ENCODE results near the gene ZNF385C. TPM values are rescaled to one million over a fixed set of nuclear protein-coding genes. Genes with fewer than 3 reads are reported as not detected.

Gene ZNF385C
- total and polyA plus RNA-seq, 9 donors = 2.8 to 10.0 (median 7.6) TPM

DNA sequence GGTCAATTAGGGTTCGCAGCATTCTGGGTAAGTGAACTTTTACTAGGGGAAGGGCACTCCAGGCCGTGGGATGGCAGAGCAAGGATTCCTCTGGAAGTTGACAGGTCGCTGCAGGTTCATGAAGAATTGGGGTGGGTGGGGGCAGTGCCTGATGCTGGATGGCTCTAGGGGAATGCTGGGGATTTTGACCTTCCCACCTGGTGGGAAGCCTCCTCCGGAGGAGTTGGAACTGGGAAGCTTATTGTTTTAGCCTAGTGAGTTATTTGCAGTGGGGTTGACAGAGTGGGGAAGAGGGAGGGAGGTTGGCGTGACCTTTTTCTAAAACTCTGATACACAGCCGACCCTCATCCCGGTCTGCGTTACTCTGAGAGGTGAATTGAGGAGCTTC lies 47.3 kb downstream of the ZNF385C start:
- DNase-seq = no peak
- H3K36me3 ChIP-seq (ENCODE audit: control insufficient read depth, insufficient read depth, low read length) = no peaks in the 10 kb centered on the region
- peaks cover 18% of the 10 kb centered on the region for H3K4me1 ChIP-seq (ENCODE audit: control insufficient read depth, insufficient read depth, low read length)
- H3K27me3 ChIP-seq (ENCODE audit: control insufficient read depth, insufficient read depth, low read length) = peaks cover 34% of the 10 kb centered on the region
- 32% methylated on average over 4 of the region's 8 CpGs for WGBS (ENCODE audit: insufficient coverage)
- peak overlapping the region; percentile 27 for H3K4me3 ChIP-seq (ENCODE audit: low read length)
- H3K9me3 ChIP-seq (replicated peaks; ENCODE audit: control insufficient read depth, low read depth, low read length) = no peaks in the 10 kb centered on the region
- H3K27ac ChIP-seq (ENCODE audit: low read length) = no peak overlapping the region

DNA sequence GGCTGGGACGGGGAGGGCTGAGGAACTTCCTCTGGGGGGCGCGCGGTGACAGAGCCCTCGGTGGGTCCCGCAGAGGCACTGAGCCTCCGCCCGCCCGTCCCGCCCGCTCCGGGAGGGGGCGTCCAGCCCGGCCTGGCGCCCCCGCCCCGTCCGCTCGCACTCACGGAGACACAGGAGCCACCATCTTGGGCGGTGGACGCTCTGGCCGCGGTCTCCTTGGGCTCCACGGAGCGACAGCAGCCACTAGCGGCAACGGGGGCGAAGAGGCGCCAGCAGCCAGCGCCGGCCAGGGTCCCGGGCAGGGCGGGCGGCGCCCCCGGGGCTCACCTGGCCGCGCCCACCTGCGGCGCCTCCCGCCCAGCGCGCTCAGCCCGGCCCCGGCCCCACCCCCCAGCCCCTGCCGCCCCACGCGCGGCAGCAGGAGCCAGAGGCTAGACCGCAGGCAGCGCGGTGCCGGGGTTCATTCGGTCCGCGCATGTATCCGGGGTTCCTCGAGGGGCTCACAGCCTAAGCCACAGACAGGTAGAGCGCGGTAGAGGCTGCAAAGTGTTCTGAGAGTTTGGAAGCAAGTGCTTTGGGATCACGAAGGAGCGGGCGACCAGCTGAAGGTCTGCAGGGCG lies 47.8 kb downstream of the ZNF385C start, which contains the start of gene C17orf113:
C17orf113 (minus strand) TSS at position 209 of the 620 bp plus-strand sequence. CDS start 7,225 bp downstream, outside the sequence.
- Histone ChIP-seq H3K36me3 (ENCODE audit: control insufficient read depth, insufficient read depth, low read length) (no peaks in the 10 kb centered on the region), H3K27me3 (ENCODE audit: control insufficient read depth, insufficient read depth, low read length) (peaks cover 32% of the 10 kb centered on the region), H3K27ac (ENCODE audit: low read length) (no peak within 1 kb of the TSS), H3K9me3 (replicated peaks; ENCODE audit: control insufficient read depth, low read depth, low read length) (no peaks in the 10 kb centered on the region), H3K4me3 (ENCODE audit: low read length) (peak within 1 kb of the TSS; percentile 70), H3K4me1 (ENCODE audit: control insufficient read depth, insufficient read depth, low read length) (peaks cover 18% of the 10 kb centered on the region)
- under 1% methylated on average over 60 of the region's 65 CpGs for WGBS (ENCODE audit: insufficient coverage)
- DNase-seq = peak; percentile 73

DNA sequence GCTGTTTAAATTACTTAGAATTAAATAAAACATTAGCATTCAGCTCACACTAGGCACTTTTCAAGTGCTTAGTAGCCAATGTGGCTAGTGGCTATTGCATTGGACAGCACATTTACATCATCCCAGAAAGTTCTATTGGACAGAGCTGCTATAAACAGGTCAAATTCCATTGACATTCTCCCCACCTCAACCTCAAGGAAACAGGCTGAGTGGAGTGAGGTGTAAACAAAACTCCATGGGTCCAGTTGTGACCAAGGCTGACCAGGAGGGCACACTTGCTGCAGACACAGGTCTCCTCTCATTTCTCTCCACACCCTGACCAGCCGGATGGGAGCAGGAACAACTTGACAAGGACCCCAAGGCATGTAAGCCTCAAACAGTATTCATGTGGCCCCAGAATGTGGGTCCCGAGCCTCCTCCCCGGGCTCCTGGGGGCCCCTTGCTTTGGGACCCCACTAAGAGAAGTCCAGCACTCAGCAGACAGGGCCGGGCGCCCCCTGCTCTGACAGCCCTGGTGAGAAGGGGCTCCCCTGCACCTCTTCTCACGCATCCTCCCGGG lies 48.4 kb downstream of the ZNF385C start:
- Histone ChIP-seq H3K4me3 (ENCODE audit: low read length) (peak overlapping the region; percentile 70), H3K9me3 (replicated peaks; ENCODE audit: control insufficient read depth, low read depth, low read length) (no peaks in the 10 kb centered on the region), H3K27me3 (ENCODE audit: control insufficient read depth, insufficient read depth, low read length) (peaks cover 26% of the 10 kb centered on the region), H3K4me1 (ENCODE audit: control insufficient read depth, insufficient read depth, low read length) (peaks cover 18% of the 10 kb centered on the region), H3K36me3 (ENCODE audit: control insufficient read depth, insufficient read depth, low read length) (no peaks in the 10 kb centered on the region), H3K27ac (ENCODE audit: low read length) (no peak overlapping the region)
- no peak for DNase-seq
- 0% methylated on average over 6 of the region's 7 CpGs for WGBS (ENCODE audit: insufficient coverage)

DNA sequence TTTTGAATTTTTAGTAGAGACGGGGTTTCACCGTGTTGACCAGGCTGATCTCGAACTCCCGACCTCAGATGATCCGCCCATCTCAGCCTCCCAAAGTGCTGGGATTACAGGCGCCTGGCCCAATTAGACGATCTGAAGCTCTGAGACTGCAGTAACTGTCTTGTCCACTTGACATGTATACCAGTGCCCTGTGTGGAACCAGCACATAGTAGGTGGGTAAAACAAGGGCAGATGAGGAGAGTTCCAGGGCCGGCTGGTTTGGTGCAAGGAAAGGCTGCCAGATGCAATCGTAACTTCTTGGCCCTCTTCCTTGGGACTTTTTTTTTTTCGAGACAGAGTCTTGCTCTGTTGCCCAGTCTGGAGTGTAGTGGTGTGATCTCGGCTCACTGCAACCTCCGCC lies 50.9 kb downstream of the ZNF385C start:
- H3K4me3 ChIP-seq (ENCODE audit: low read length) = no peak overlapping the region
- peaks cover 8% of the 10 kb centered on the region for H3K27me3 ChIP-seq (ENCODE audit: control insufficient read depth, insufficient read depth, low read length)
- no peak overlapping the region for H3K27ac ChIP-seq (ENCODE audit: low read length)
- peaks cover 7% of the 10 kb centered on the region for H3K36me3 ChIP-seq (ENCODE audit: control insufficient read depth, insufficient read depth, low read length)
- H3K4me1 ChIP-seq (ENCODE audit: control insufficient read depth, insufficient read depth, low read length) = peaks cover 12% of the 10 kb centered on the region
- no peaks in the 10 kb centered on the region for H3K9me3 ChIP-seq (replicated peaks; ENCODE audit: control insufficient read depth, low read depth, low read length)
- WGBS (ENCODE audit: insufficient coverage) = 94% methylated on average over 7 of the region's 12 CpGs
- DNase-seq = no peak

DNA sequence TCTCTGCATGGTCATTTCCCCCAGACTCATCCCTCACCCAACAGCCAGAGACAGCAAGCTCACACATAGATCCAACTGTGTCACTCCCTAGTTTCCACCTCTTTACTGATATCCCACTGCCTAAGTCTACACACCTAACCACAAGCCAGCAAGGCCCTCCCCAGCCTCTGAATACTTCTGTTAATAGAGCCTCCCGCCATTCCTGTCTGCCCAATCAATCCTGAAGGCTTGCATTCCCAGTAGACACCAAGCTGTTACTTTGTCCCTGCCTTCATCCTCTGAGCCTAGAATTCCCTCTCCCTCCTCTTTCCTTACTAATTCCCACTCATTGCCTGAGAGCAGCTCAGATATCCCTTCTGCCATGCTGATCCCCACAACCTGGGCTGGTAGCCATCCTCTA lies 52.6 kb downstream of the ZNF385C start:
- 67% methylated on average over 1 of the region's 1 CpG for WGBS (ENCODE audit: insufficient coverage)
- Histone ChIP-seq H3K27ac (ENCODE audit: low read length) (no peak overlapping the region), H3K27me3 (ENCODE audit: control insufficient read depth, insufficient read depth, low read length) (no peaks in the 10 kb centered on the region), H3K4me3 (ENCODE audit: low read length) (no peak overlapping the region), H3K9me3 (replicated peaks; ENCODE audit: control insufficient read depth, low read depth, low read length) (no peaks in the 10 kb centered on the region), H3K4me1 (ENCODE audit: control insufficient read depth, insufficient read depth, low read length) (peaks cover 9% of the 10 kb centered on the region), H3K36me3 (ENCODE audit: control insufficient read depth, insufficient read depth, low read length) (peaks cover 8% of the 10 kb centered on the region)
- DNase-seq = no peak

DNA sequence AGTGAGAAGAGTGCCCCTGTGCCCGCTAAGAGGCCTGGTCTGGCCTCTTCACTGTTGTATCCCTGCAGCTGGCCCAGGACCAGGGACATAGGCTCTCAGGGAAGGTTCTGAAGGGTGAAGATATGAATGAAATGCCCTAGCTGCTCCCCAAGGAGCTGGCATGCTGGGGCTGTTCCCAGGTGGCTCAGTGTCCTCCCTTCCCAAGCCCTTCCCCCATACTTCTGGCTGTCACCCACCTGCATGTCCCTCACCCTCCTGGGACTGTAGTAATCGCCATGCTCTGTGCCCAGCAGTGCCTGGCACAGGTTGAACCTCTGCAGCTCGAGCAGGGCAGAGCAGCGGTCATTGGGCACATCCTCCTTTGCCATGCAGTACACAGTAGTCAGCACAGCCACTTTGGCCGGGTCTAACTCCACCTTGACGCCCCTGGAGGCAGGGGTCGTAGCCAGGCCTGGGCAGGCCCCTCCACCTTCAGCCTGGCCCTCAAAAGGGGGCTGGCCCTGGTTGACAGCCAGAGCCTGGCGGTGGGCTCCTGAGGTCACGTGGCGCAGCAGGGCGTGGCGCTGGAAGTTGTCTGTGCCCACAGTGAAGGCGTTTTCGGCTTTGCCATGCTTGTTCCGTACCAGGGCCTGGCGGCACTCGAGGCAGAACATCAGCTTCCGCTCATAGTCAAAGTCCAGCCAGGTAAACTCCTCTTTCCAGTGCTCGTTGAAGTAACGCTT lies 55.5 kb downstream of the ZNF385C start:
- Histone ChIP-seq H3K9me3 (replicated peaks; ENCODE audit: control insufficient read depth, low read depth, low read length) (no peaks in the 10 kb centered on the region), H3K4me3 (ENCODE audit: low read length) (no peak overlapping the region), H3K27me3 (ENCODE audit: control insufficient read depth, insufficient read depth, low read length) (no peaks in the 10 kb centered on the region), H3K27ac (ENCODE audit: low read length) (no peak overlapping the region), H3K36me3 (ENCODE audit: control insufficient read depth, insufficient read depth, low read length) (peaks cover 8% of the 10 kb centered on the region), H3K4me1 (ENCODE audit: control insufficient read depth, insufficient read depth, low read length) (no peaks in the 10 kb centered on the region)
- DNase-seq = no peak
- 89% methylated on average over 18 of the region's 20 CpGs for WGBS (ENCODE audit: insufficient coverage)

DNA sequence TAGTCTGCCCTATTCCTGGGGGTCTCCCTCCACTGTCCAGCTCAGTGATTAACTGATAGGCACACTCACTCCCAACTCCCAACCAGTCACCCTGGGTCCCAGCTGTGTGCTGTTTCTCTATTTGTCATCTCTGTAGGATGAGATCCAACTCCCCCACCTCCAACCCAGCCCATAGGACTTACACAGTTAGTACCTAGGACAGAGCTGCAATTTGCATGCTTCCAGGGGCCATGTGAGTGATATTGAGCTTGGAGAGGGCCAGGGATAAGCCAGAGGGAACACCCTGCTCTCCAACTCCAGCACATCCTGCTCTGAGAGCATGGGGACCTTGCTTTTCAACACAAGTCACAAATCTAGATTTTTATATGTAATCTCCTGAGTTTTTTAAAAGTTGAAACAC lies 56.7 kb downstream of the ZNF385C start:
- no peak for DNase-seq
- Histone ChIP-seq H3K9me3 (replicated peaks; ENCODE audit: control insufficient read depth, low read depth, low read length) (no peaks in the 10 kb centered on the region), H3K27ac (ENCODE audit: low read length) (no peak overlapping the region), H3K36me3 (ENCODE audit: control insufficient read depth, insufficient read depth, low read length) (peaks cover 8% of the 10 kb centered on the region), H3K4me1 (ENCODE audit: control insufficient read depth, insufficient read depth, low read length) (no peaks in the 10 kb centered on the region), H3K27me3 (ENCODE audit: control insufficient read depth, insufficient read depth, low read length) (no peaks in the 10 kb centered on the region), H3K4me3 (ENCODE audit: low read length) (no peak overlapping the region)

DNA sequence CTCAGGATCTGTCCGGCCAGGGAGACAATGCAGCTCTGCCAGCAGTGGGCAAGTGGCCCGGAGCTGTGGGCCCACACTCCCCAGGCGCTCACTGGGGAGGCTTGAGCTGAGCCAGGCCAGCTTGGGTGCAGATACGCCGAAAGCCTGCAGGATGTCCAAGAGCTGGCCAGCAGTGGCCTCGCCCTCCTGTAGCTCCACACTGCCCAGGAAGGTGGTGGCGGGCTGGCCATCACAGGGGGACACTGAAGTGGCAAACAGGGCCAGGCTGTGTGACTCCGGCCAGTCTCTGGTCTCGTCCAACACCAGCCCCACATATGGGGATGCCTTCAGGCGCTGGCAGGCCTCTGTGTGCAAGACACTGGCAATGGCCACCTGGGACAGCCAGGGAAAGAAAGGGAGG lies 57.5 kb downstream of the ZNF385C start:
- H3K4me1 ChIP-seq (ENCODE audit: control insufficient read depth, insufficient read depth, low read length) = no peaks in the 10 kb centered on the region
- H3K27ac ChIP-seq (ENCODE audit: low read length) = no peak overlapping the region
- no peak for DNase-seq
- H3K9me3 ChIP-seq (replicated peaks; ENCODE audit: control insufficient read depth, low read depth, low read length) = no peaks in the 10 kb centered on the region
- WGBS (ENCODE audit: insufficient coverage) = 89% methylated on average over 10 of the region's 10 CpGs
- H3K36me3 ChIP-seq (ENCODE audit: control insufficient read depth, insufficient read depth, low read length) = peaks cover 8% of the 10 kb centered on the region
- H3K27me3 ChIP-seq (ENCODE audit: control insufficient read depth, insufficient read depth, low read length) = no peaks in the 10 kb centered on the region
- no peak overlapping the region for H3K4me3 ChIP-seq (ENCODE audit: low read length)

DNA sequence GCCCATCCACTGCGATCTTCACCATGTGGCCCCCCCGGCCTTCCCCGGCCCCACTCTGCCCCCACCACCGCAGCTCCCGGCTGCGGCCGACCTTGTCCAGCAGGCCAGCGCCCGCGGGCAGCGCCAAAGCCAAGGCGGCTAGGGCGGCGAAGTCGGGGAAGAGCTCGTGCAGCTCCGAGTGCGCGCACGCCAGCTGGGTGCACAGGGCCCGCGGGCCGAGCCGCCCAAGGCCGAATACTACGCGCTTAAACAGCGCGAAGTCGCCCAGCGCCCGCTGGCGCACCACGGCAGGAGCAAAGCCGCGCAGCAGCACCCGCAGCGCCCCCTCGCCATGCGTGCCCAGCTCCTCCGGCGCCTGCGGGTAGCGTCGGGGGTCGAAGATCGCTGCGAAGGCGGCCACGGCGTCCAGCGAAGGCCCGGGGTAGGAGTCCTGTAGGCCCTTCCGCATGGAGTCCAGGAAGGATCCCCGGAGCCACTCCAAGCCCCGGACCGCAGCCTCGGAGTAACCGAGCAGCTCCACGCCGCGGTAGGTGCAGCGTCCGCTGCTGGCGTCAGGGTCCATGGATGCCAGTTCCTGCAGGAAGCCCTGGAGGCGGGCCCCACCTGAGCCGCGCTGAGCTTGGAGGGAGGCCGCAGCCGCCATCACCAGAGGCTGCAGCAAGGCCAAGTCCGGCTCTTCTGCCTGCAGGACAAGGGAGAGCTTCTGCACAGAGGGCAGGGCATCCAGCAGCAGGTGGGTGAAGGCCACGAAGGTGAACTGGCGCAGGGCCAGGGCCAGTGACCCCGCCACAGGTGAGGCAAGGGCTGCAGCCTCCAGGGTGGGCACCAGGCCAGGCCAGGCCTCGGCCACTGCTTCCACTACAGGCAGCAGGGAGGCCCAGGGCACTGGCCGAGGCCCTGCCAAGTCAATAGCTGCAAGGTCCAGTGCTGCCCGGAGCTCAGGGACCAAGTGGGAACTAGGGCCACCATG lies 58.2 kb downstream of the ZNF385C start:
- H3K27ac ChIP-seq (ENCODE audit: low read length) = no peak overlapping the region
- DNase-seq = no peak
- no peaks in the 10 kb centered on the region for H3K27me3 ChIP-seq (ENCODE audit: control insufficient read depth, insufficient read depth, low read length)
- 35% methylated on average over 77 of the region's 77 CpGs for WGBS (ENCODE audit: insufficient coverage)
- peaks cover 8% of the 10 kb centered on the region for H3K36me3 ChIP-seq (ENCODE audit: control insufficient read depth, insufficient read depth, low read length)
- H3K4me3 ChIP-seq (ENCODE audit: low read length) = no peak overlapping the region
- H3K9me3 ChIP-seq (replicated peaks; ENCODE audit: control insufficient read depth, low read depth, low read length) = no peaks in the 10 kb centered on the region
- H3K4me1 ChIP-seq (ENCODE audit: control insufficient read depth, insufficient read depth, low read length) = no peaks in the 10 kb centered on the region
